Activated CD8-positive, alpha-beta memory T cell treated with anti-CD3 and anti-CD28 coated beads, Interleukin-2, amount 50 U/mL, for 1 hour (primary cell): ENCODE results near the gene TPX2.

Experiments
- DNase-seq: peaks from one replicate; pipeline ENCODE4 v3.0.0-alpha.2; 2020; ENCODE audit errors: extremely low read depth

Gene TPX2

GRCh38 chr20:31849306-31849930 lies 110.3 kb downstream of the TPX2 start:
- DNase-seq, result no peak
